Activated naive CD8-positive, alpha-beta T cell treated with anti-CD3 and anti-CD28 coated beads, Interleukin-2, amount 10 ng/mL, durations not matched to agents 7 days and 5 days (primary cell): ENCODE measurements around the gene WASHC4. TPM values are rescaled to one million over a fixed set of nuclear protein-coding genes. Genes with fewer than 3 reads are reported as not detected.

ENCODE experiments used
- ATAC-seq: fragments of 150-1000 bp; cut with Tn5 transposase; one replicate; pipeline ENCODE4 v1.10.0; 2021; ENCODE audit warnings: low read depth, moderate library complexity
- POLR2A ChIA-PET: fragments of 350-600 bp; sonication (Branson Sonifier 250); formaldehyde crosslinking; loops from one replicate; lab custom pipeline; 2021; ENCODE audit warnings: antibody characterized with exemption; lab: Charles Lee
- DNase-seq: peaks from one replicate; pipeline ENCODE4 v3.0.0; 2021
- H3K27ac Mint-ChIP-seq: one replicate; pipeline ENCODE4 v1.8.0; 2022; ENCODE audit warnings: mild to moderate bottlenecking, mixed read lengths
- H3K27me3 Mint-ChIP-seq: one replicate; pipeline ENCODE4 v1.8.0; 2022; ENCODE audit warnings: mild to moderate bottlenecking, moderate library complexity, mixed read lengths
- H3K36me3 Mint-ChIP-seq: one replicate; pipeline ENCODE4 v1.8.0; 2021; ENCODE audit warnings: mild to moderate bottlenecking, mixed read lengths
- H3K4me1 Mint-ChIP-seq: one replicate; pipeline ENCODE4 v1.8.0; 2021; ENCODE audit warnings: mixed read lengths
- H3K4me3 Mint-ChIP-seq: one replicate; pipeline ENCODE4 v1.8.0; 2022; ENCODE audit warnings: mild to moderate bottlenecking, moderate library complexity, mixed read lengths
- H3K9me3 Mint-ChIP-seq: one replicate; pipeline ENCODE4 v1.8.0; 2021; ENCODE audit warnings: mixed read lengths
- total RNA-seq, 2 experiments: library from RNA; stranded (reverse); gene quantifications; one replicate each; pipeline ENCODE4 v1.2.3, GENCODE V29; 2021

WASHC4 gene
- total RNA-seq: 10 to 100 TPM; 48.3 to 49.8 TPM

- peak; percentile 97 for DNase-seq
- H3K36me3 Mint-ChIP-seq: peaks cover 17% of the 10 kb centered on the region
- peak; percentile 97 for ATAC-seq
- peak within 1 kb of the TSS; percentile 97 for H3K4me3 Mint-ChIP-seq
- peak within 1 kb of the TSS; percentile 96 for H3K27ac Mint-ChIP-seq
- POLR2A ChIA-PET: interaction anchor here (0.6 to 2.2 kb wide), 11 partner anchors 9 to 1178 kb away, joined by 3 to 7 read pairs (median 3); partner anchors contain the start of genes APPL2, EID3, HSP90B1 and NFYB
- H3K27me3 Mint-ChIP-seq: peaks cover 14% of the 10 kb centered on the region
- peaks cover 34% of the 10 kb centered on the region for H3K4me1 Mint-ChIP-seq
- peaks cover 4% of the 10 kb centered on the region for H3K9me3 Mint-ChIP-seq
Observed at GRCh38 chr12:105107494-105108371, at the start of gene WASHC4. Gene WASHC4, plus strand, starts transcription at chr12:105107731. Its CDS starts 70 bp downstream, at chr12:105107801.

- ATAC-seq: no peak
- DNase-seq: no peak
- Mint-ChIP-seq H3K4me3 (no peak overlapping the region), H3K27ac (peak overlapping the region; percentile 22), H3K4me1 (no peaks in the 10 kb centered on the region), H3K27me3 (peaks cover 5% of the 10 kb centered on the region), H3K36me3 (peaks cover 7% of the 10 kb centered on the region), H3K9me3 (peaks cover 2% of the 10 kb centered on the region)
- POLR2A ChIA-PET: interaction anchor here (0.7 kb wide), 1 partner anchor 10 kb away, joined by 3 read pairs; no protein-coding TSS in a partner anchor
Observed at GRCh38 chr12:105060715-105061378, 46.7 kb upstream of the WASHC4 start.

GRCh38 chr12:105064564-105065178 is 42.9 kb upstream of the WASHC4 start:
- peaks cover 4% of the 10 kb centered on the region for H3K27me3 Mint-ChIP-seq
- no peaks in the 10 kb centered on the region for H3K36me3 Mint-ChIP-seq
- no peak overlapping the region for H3K27ac Mint-ChIP-seq
- ATAC-seq (no peak), DNase-seq (no peak)
- no peak overlapping the region for H3K4me3 Mint-ChIP-seq
- H3K4me1 Mint-ChIP-seq: no peaks in the 10 kb centered on the region
- POLR2A ChIA-PET: no interaction called here
- H3K9me3 Mint-ChIP-seq: no peaks in the 10 kb centered on the region

GRCh38 chr12:105067511-105068031 is 40.0 kb upstream of the WASHC4 start:
- Mint-ChIP-seq H3K4me1 (no peaks in the 10 kb centered on the region), H3K4me3 (no peak overlapping the region), H3K27ac (no peak overlapping the region), H3K36me3 (no peaks in the 10 kb centered on the region), H3K27me3 (peaks cover 5% of the 10 kb centered on the region), H3K9me3 (no peaks in the 10 kb centered on the region)
- no peak for DNase-seq
- ATAC-seq: no peak
- POLR2A ChIA-PET: interaction anchor here (1.4 kb wide), 1 partner anchor 13 kb away, joined by 3 read pairs; no protein-coding TSS in a partner anchor

GRCh38 chr12:105069936-105070702 is 37.4 kb upstream of the WASHC4 start:
- Mint-ChIP-seq H3K9me3 (no peaks in the 10 kb centered on the region), H3K4me1 (no peaks in the 10 kb centered on the region), H3K27ac (no peak overlapping the region), H3K36me3 (no peaks in the 10 kb centered on the region), H3K4me3 (no peak overlapping the region), H3K27me3 (peaks cover 5% of the 10 kb centered on the region)
- ATAC-seq (no peak), DNase-seq (no peak)
- POLR2A ChIA-PET: interaction anchor here (0.5 kb wide), 1 partner anchor 10 kb away, joined by 3 read pairs; no protein-coding TSS in a partner anchor

GRCh38 chr12:105071981-105072380 is 35.5 kb upstream of the WASHC4 start:
- DNase-seq: no peak
- no peaks in the 10 kb centered on the region for H3K36me3 Mint-ChIP-seq
- no peak overlapping the region for H3K4me3 Mint-ChIP-seq
- H3K27ac Mint-ChIP-seq: no peak overlapping the region
- H3K9me3 Mint-ChIP-seq: no peaks in the 10 kb centered on the region
- no peak for ATAC-seq
- H3K4me1 Mint-ChIP-seq: no peaks in the 10 kb centered on the region
- peaks cover 5% of the 10 kb centered on the region for H3K27me3 Mint-ChIP-seq
- POLR2A ChIA-PET: no interaction called here

- Mint-ChIP-seq H3K27me3 (peaks cover 5% of the 10 kb centered on the region), H3K9me3 (no peaks in the 10 kb centered on the region), H3K36me3 (no peaks in the 10 kb centered on the region), H3K4me3 (no peak overlapping the region), H3K4me1 (no peaks in the 10 kb centered on the region), H3K27ac (no peak overlapping the region)
- POLR2A ChIA-PET: no interaction called here
- no peak for ATAC-seq
- no peak for DNase-seq
Observed at GRCh38 chr12:105072888-105073488, 34.5 kb upstream of the WASHC4 start.

GRCh38 chr12:105076098-105076497 is 31.4 kb upstream of the WASHC4 start:
- DNase-seq: no peak
- no peak for ATAC-seq
- no peak overlapping the region for H3K4me3 Mint-ChIP-seq

GRCh38 chr12:105076913-105077312 is 30.6 kb upstream of the WASHC4 start:
- Mint-ChIP-seq H3K9me3 (no peaks in the 10 kb centered on the region), H3K27me3 (peaks cover 2% of the 10 kb centered on the region), H3K36me3 (no peaks in the 10 kb centered on the region), H3K4me3 (no peak overlapping the region), H3K27ac (no peak overlapping the region), H3K4me1 (no peaks in the 10 kb centered on the region)
- DNase-seq: no peak
- POLR2A ChIA-PET: interaction anchor here (0.6 kb wide), 1 partner anchor 14 kb away, joined by 3 read pairs; no protein-coding TSS in a partner anchor
- no peak for ATAC-seq

More at GRCh38 chr12:105076098-105076497, 31.4 kb upstream of the WASHC4 start:
- H3K36me3 Mint-ChIP-seq: no peaks in the 10 kb centered on the region
- H3K9me3 Mint-ChIP-seq: no peaks in the 10 kb centered on the region
- H3K4me1 Mint-ChIP-seq: no peaks in the 10 kb centered on the region
- POLR2A ChIA-PET: interaction anchor here (0.6 kb wide), 1 partner anchor 13 kb away, joined by 3 read pairs; no protein-coding TSS in a partner anchor
- peaks cover 2% of the 10 kb centered on the region for H3K27me3 Mint-ChIP-seq
- H3K27ac Mint-ChIP-seq: no peak overlapping the region

GRCh38 chr12:105077435-105077834 is 30.1 kb upstream of the WASHC4 start:
- Mint-ChIP-seq H3K4me3 (no peak overlapping the region), H3K9me3 (no peaks in the 10 kb centered on the region), H3K27me3 (peaks cover 6% of the 10 kb centered on the region), H3K27ac (no peak overlapping the region), H3K36me3 (no peaks in the 10 kb centered on the region), H3K4me1 (no peaks in the 10 kb centered on the region)
- DNase-seq (no peak), ATAC-seq (no peak)
- POLR2A ChIA-PET: no interaction called here

GRCh38 chr12:105078712-105079570 is 28.6 kb upstream of the WASHC4 start:
- ATAC-seq: no peak
- Mint-ChIP-seq H3K27me3 (peaks cover 17% of the 10 kb centered on the region), H3K27ac (no peak overlapping the region), H3K4me1 (peaks cover 5% of the 10 kb centered on the region), H3K36me3 (no peaks in the 10 kb centered on the region), H3K4me3 (no peak overlapping the region), H3K9me3 (no peaks in the 10 kb centered on the region)
- POLR2A ChIA-PET: interaction anchor here (0.7 kb wide), 1 partner anchor 29 kb away, joined by 3 read pairs; the partner anchor contains the start of gene WASHC4
- no peak for DNase-seq
